Hepatocyte (in vitro differentiated cells): ENCODE results near the gene VSIG10L2. TPM values are rescaled to one million over a fixed set of nuclear protein-coding genes. Genes with fewer than 3 reads are reported as not detected.

ENCODE experiments used
- DNase-seq: peaks from one replicate; pipeline ENCODE4 v3.0.0-alpha.2; 2016; ENCODE audit warnings: low spot score
- H2AFZ ChIP-seq: fragments of 200-600 bp; sonication (generic); 2 replicates; pipeline ENCODE4 v1.6.0; 2016; ENCODE audit warnings: antibody characterized with exemption, mild to moderate bottlenecking
- H3K27ac ChIP-seq: fragments of 200-600 bp; sonication (generic); 2 replicates; pipeline ENCODE4 v1.5.1; 2016; ENCODE audit warnings: mild to moderate bottlenecking
- H3K27me3 ChIP-seq: fragments of 200-600 bp; sonication (generic); 2 replicates; pipeline ENCODE4 v1.6.1; 2016
- H3K36me3 ChIP-seq: fragments of 200-600 bp; sonication (generic); replicated peaks from 2 replicates; pipeline ENCODE4 v1.5.1; 2016; ENCODE audit warnings: low read depth; ENCODE audit not compliant: insufficient read depth
- H3K4me1 ChIP-seq: fragments of 200-600 bp; sonication (generic); 2 replicates; pipeline ENCODE4 v1.5.1; 2016; ENCODE audit warnings: mild to moderate bottlenecking, moderate library complexity; ENCODE audit not compliant: insufficient read depth
- H3K4me2 ChIP-seq: fragments of 200-600 bp; sonication (generic); 2 replicates; pipeline ENCODE4 v1.6.0; 2016
- H3K4me3 ChIP-seq: fragments of 200-600 bp; sonication (generic); 2 replicates; pipeline ENCODE4 v1.5.1; 2016; ENCODE audit warnings: mild to moderate bottlenecking
- H3K79me2 ChIP-seq: fragments of 200-600 bp; sonication (generic); 2 replicates; pipeline ENCODE4 v1.6.0; 2017; ENCODE audit warnings: mild to moderate bottlenecking
- H3K9me2 ChIP-seq: fragments of 200-600 bp; sonication (generic); replicated peaks from 2 replicates; pipeline ENCODE4 v1.6.0; 2017; ENCODE audit warnings: mild to moderate bottlenecking; ENCODE audit not compliant: insufficient read depth
- H3K9me3 ChIP-seq: fragments of 200-600 bp; sonication (generic); 2 replicates; pipeline ENCODE4 v1.5.1; 2016; ENCODE audit warnings: low read depth, mild to moderate bottlenecking
- H4K20me1 ChIP-seq: fragments of 200-600 bp; sonication (generic); 2 replicates; pipeline ENCODE4 v1.6.0; 2016; ENCODE audit warnings: mild to moderate bottlenecking; ENCODE audit not compliant: insufficient read depth, poor library complexity, severe bottlenecking
- CTCF ChIP-seq: fragments of 200-600 bp; sonication (generic); IDR thresholded peaks from 2 replicates; pipeline ENCODE4 v1.5.1; 2016; ENCODE audit warnings: antibody characterized with exemption, mild to moderate bottlenecking; ENCODE audit not compliant: poor library complexity
- EZH2 ChIP-seq: fragments of 200-600 bp; sonication (generic); IDR thresholded peaks from 2 replicates; pipeline ENCODE4 v1.6.1; 2016; ENCODE audit warnings: antibody characterized with exemption, mild to moderate bottlenecking, borderline replicate concordance
- EZH2phosphoT487 ChIP-seq: fragments of 200-600 bp; sonication (generic); IDR thresholded peaks from one replicate; pipeline ENCODE4 v1.6.1; 2018; ENCODE audit warnings: antibody characterized with exemption, mild to moderate bottlenecking, low read depth, moderate library complexity; ENCODE audit not compliant: unreplicated experiment, severe bottlenecking
- WGBS: methylation state at CpG from one replicate; pipeline ENCODE4 v1.1.6; 2016; ENCODE audit warnings: low lambda C conversion rate; ENCODE audit errors: missing lambda C conversion rate; 5-methylcytosine and 5-hydroxymethylcytosine counted together
- polyA plus RNA-seq: library from polyadenylated mRNA; unstranded; fragments of >200 nt; fragmentation: Nextera tagmentation; extraction: Ambion mirVana; gene quantifications from 2 replicates; pipeline ENCODE4 v1.2.1, GENCODE V29; 2016
- total RNA-seq: library from RNA; depleted of rRNA; stranded (reverse); fragments of >200 nt; gene quantifications from 2 replicates; pipeline ENCODE4 v1.2.3, GENCODE V29; 2014

The VSIG10L2 gene
- total and polyA plus RNA-seq, 2 experiments from 2014 or later = not detected

- no peaks in the 10 kb centered on the region for H3K79me2 ChIP-seq
- no peak overlapping the region for H3K4me3 ChIP-seq
- H4K20me1 ChIP-seq = no peaks in the 10 kb centered on the region
- H3K27ac ChIP-seq = no peak overlapping the region
- no peaks in the 10 kb centered on the region for H3K9me3 ChIP-seq
- no peaks in the 10 kb centered on the region for H3K4me1 ChIP-seq
- 88% methylated on average over 4 of the region's 4 CpGs for WGBS
- H3K36me3 ChIP-seq = no peaks in the 10 kb centered on the region
- no peak overlapping the region for H2AFZ ChIP-seq
- no peaks in the 10 kb centered on the region for H3K9me2 ChIP-seq
- no peaks in the 10 kb centered on the region for H3K27me3 ChIP-seq
- no peak for DNase-seq
- TF ChIP-seq EZH2phosphoT487 = no peak
- no peak for TF ChIP-seq EZH2
- TF ChIP-seq CTCF = no peak
- H3K4me2 ChIP-seq = no peak overlapping the region
Measured at GRCh38 chr11:126002181-126002580, 56.3 kb downstream of the VSIG10L2 start.

Other genes starting within 250 kb of the VSIG10L2 start
- gene PATE1, start 199.8 kb upstream of the VSIG10L2 start, total RNA-seq = not detected in 2 replicates
- gene PATE1, start 199.8 kb upstream of the VSIG10L2 start, polyA plus RNA-seq = not detected in 2 replicates
- not detected in 2 replicates for gene PATE2, start 167.2 kb upstream of the VSIG10L2 start, total RNA-seq
- gene PATE2, start 167.2 kb upstream of the VSIG10L2 start, polyA plus RNA-seq = 0.16 and 0.69 TPM in 2 replicates
- gene PATE3, start 157.9 kb upstream of the VSIG10L2 start, total RNA-seq = not detected in 2 replicates
- gene PATE3, start 157.9 kb upstream of the VSIG10L2 start, polyA plus RNA-seq = not detected in 2 replicates
- gene PATE4, start 112.7 kb upstream of the VSIG10L2 start, total RNA-seq = not detected in 2 replicates
- 0.35 TPM in 1 of 2 replicates, not detected in the other for gene PATE4, start 112.7 kb upstream of the VSIG10L2 start, polyA plus RNA-seq
- gene HYLS1, start 58.4 kb upstream of the VSIG10L2 start, total RNA-seq = 4.1 and 5.7 TPM in 2 replicates
- 4.3 and 5.4 TPM in 2 replicates for gene HYLS1, start 58.4 kb upstream of the VSIG10L2 start, polyA plus RNA-seq
- 14.1 and 17.5 TPM in 2 replicates for gene PUS3, start 42.8 kb upstream of the VSIG10L2 start, total RNA-seq
- 7.3 and 11.3 TPM in 2 replicates for gene PUS3, start 42.8 kb upstream of the VSIG10L2 start, polyA plus RNA-seq
- gene DDX25, start 41.5 kb upstream of the VSIG10L2 start, total RNA-seq = 0.48 and 0.80 TPM in 2 replicates
- gene DDX25, start 41.5 kb upstream of the VSIG10L2 start, polyA plus RNA-seq = 0.87 TPM in 1 of 2 replicates, not detected in the other
- gene CDON, start 116.8 kb downstream of the VSIG10L2 start, total RNA-seq = 38.0 and 41.9 TPM in 2 replicates
- gene CDON, start 116.8 kb downstream of the VSIG10L2 start, polyA plus RNA-seq = 17.5 and 25.0 TPM in 2 replicates